IPS-11a (cell line): ENCODE data around the gene U2AF2.

Experiments used
- H3K4me3 ChIP-seq: one replicate; pipeline ENCODE4 v1.5.1; 2013; ENCODE audit warnings: low read depth, low read length, control low read depth

Gene U2AF2

GRCh38 chr19:55654323-55654867 is 440 bp upstream of the U2AF2 start:
- peak overlapping the region; percentile 85 for H3K4me3 ChIP-seq

GRCh38 chr19:55655648-55656040 is 809 bp downstream of the U2AF2 start:
- H3K4me3 ChIP-seq = peak overlapping the region; percentile 92

- peak overlapping the region; percentile 92 for H3K4me3 ChIP-seq
Observed at GRCh38 chr19:55656552-55656951, 1.7 kb downstream of the U2AF2 start.

GRCh38 chr19:55656988-55657747 is 2.3 kb downstream of the U2AF2 start:
- no peak overlapping the region for H3K4me3 ChIP-seq

- no peak overlapping the region for H3K4me3 ChIP-seq
Observed at GRCh38 chr19:55658846-55659459, 4.1 kb downstream of the U2AF2 start.

- no peak overlapping the region for H3K4me3 ChIP-seq
Observed at GRCh38 chr19:55659822-55660221, 5.0 kb downstream of the U2AF2 start.

GRCh38 chr19:55660404-55660803 is 5.6 kb downstream of the U2AF2 start:
- H3K4me3 ChIP-seq = no peak overlapping the region

GRCh38 chr19:55660991-55661390 is 6.2 kb downstream of the U2AF2 start:
- no peak overlapping the region for H3K4me3 ChIP-seq

- H3K4me3 ChIP-seq = no peak overlapping the region
Observed at GRCh38 chr19:55661826-55662225, 7.0 kb downstream of the U2AF2 start.

GRCh38 chr19:55663846-55664536 is 9.2 kb downstream of the U2AF2 start:
- H3K4me3 ChIP-seq = no peak overlapping the region

GRCh38 chr19:55666343-55667005 is 11.6 kb downstream of the U2AF2 start:
- H3K4me3 ChIP-seq = no peak overlapping the region

- H3K4me3 ChIP-seq = no peak overlapping the region
Observed at GRCh38 chr19:55667006-55667381, 12.2 kb downstream of the U2AF2 start.

- H3K4me3 ChIP-seq = no peak overlapping the region
Observed at GRCh38 chr19:55667511-55667910, 12.7 kb downstream of the U2AF2 start.

- H3K4me3 ChIP-seq = no peak overlapping the region
Observed at GRCh38 chr19:55667958-55668357, 13.1 kb downstream of the U2AF2 start.

GRCh38 chr19:55668603-55669348 is 13.9 kb downstream of the U2AF2 start:
- H3K4me3 ChIP-seq = no peak overlapping the region

- H3K4me3 ChIP-seq = no peak overlapping the region
Observed at GRCh38 chr19:55669418-55670279, 14.8 kb downstream of the U2AF2 start.

- H3K4me3 ChIP-seq = no peak overlapping the region
Observed at GRCh38 chr19:55670280-55671053, 15.6 kb downstream of the U2AF2 start.

- no peak overlapping the region for H3K4me3 ChIP-seq
Observed at GRCh38 chr19:55671054-55671378, 16.2 kb downstream of the U2AF2 start.

- H3K4me3 ChIP-seq = no peak overlapping the region
Observed at GRCh38 chr19:55672418-55672817, 17.6 kb downstream of the U2AF2 start.
